DMS153 treated with DMSO at 0.1 percent for 48 hours (cell line): ENCODE measurements around the gene C8B.

Experiments
- DNase-seq: peaks from one replicate; lab custom pipeline; 2025; ENCODE audit not compliant: unreplicated experiment; lab: John Stamatoyannopoulos, UW

C8B gene

GRCh38 chr1:56901716-56902115 is 64.1 kb downstream of the C8B start:
- no peak for DNase-seq

GRCh38 chr1:56898879-56899278 is 66.9 kb downstream of the C8B start:
- no peak for DNase-seq

- no peak for DNase-seq
These were observed 67.8 kb downstream of the C8B start for GRCh38 chr1:56898005-56898373.

- no peak for DNase-seq
These were observed 68.4 kb downstream of the C8B start for GRCh38 chr1:56897150-56898004.

- DNase-seq = no peak
These were observed 71.8 kb downstream of the C8B start for GRCh38 chr1:56894014-56894413.

- DNase-seq = no peak
These were observed 75.6 kb downstream of the C8B start for GRCh38 chr1:56890229-56890628.

GRCh38 chr1:56881417-56881816 is 84.4 kb downstream of the C8B start:
- no peak for DNase-seq

GRCh38 chr1:56880774-56881173 is 85.0 kb downstream of the C8B start:
- DNase-seq = no peak
